ENCODE results near the gene HHAT.

HHAT gene

DNA sequence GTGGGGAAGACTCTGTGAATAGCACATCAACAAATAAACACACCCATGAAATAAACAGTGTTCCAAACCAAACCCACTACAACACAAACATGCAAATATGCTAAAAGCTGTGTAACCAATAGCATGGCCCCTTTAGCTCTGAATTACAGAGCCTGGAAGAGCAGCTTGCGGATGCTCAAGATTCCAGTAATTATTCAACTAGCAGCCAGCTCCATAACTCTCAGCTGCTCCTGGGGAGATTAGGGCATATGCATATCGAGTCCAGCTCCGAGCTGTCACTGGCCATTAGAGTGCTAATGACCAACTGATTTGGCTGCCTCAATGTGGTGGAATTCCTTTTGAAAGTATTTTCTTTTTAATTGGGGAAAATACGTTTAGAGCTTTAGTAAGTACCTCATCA lies 207.1 kb downstream of the HHAT start:
- TF ChIP-seq, protein P1, sequence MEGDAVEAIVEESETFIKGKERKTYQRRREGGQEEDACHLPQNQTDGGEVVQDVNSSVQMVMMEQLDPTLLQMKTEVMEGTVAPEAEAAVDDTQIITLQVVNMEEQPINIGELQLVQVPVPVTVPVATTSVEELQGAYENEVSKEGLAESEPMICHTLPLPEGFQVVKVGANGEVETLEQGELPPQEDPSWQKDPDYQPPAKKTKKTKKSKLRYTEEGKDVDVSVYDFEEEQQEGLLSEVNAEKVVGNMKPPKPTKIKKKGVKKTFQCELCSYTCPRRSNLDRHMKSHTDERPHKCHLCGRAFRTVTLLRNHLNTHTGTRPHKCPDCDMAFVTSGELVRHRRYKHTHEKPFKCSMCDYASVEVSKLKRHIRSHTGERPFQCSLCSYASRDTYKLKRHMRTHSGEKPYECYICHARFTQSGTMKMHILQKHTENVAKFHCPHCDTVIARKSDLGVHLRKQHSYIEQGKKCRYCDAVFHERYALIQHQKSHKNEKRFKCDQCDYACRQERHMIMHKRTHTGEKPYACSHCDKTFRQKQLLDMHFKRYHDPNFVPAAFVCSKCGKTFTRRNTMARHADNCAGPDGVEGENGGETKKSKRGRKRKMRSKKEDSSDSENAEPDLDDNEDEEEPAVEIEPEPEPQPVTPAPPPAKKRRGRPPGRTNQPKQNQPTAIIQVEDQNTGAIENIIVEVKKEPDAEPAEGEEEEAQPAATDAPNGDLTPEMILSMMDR (IDR thresholded peaks at IDR 0.05; ENCODE audit: control insufficient read depth, insufficient read depth, low read depth, low read length, missing control alignments) = no peak
- no peak overlapping the region for H3K4me3 ChIP-seq (ENCODE audit: control insufficient read depth, low read depth, low read length)
- DNase-seq (ENCODE audit: low read depth) = no peak

DNA sequence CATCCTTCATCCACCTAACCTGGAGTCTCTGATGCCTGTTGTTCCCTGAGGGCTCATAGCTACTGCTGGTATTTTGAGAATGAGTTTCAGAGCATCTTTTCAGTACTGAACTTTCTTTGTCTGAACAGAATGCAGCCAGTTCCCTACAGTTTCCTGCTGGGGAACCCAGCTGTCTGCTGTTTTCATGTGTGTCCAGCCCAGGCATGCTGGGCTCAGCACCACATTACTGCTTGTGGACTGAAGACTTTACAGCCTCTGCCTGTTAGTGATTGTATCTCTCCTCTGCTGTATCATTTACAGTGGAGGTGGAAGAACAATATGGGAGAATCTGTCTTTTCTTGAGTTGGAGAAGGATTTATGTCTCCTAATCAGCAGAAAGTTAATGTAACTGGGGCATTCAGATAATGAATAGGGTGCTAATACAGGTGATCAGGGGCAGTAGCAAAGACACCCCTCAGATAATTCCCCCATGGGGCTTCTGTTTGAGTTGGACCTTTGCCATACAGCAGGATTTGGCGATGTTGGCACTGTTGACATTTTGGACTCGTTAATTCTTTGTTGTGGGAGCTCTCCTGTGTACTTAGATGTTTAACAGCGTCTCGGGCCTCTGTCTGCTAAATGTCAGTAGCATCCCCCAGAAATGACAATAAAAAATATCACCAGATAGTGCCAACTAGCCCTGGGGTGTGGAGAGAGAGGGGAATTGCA lies 207.7 kb downstream of the HHAT start:
- TF ChIP-seq, protein P1 (IDR thresholded peaks at IDR 0.05; ENCODE audit: control insufficient read depth, insufficient read depth, low read depth, low read length, missing control alignments) = no peak
- no peak overlapping the region for H3K4me3 ChIP-seq (ENCODE audit: control insufficient read depth, low read depth, low read length)
- no peak for DNase-seq (ENCODE audit: low read depth)

DNA sequence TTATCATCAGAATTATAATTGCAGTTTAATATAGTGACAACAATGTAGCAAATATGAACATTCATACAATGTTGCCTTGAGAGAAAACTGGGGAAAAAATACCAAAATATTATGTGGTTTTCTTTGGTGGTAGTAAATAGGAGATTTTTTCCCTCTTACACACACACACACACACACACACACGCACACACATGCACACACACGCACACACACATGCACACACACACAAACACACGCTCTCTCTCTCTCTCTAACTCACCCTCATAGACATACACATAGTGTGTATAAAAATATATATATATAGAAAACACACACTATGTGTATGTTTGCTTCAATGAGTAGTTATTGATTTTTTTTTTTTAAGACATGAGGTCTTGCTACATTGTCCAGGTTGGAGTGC lies 211.6 kb downstream of the HHAT start:
- DNase-seq (ENCODE audit: low read depth) = no peak
- TF ChIP-seq, protein P1 (IDR thresholded peaks at IDR 0.05; ENCODE audit: control insufficient read depth, insufficient read depth, low read depth, low read length, missing control alignments) = no peak
- H3K4me3 ChIP-seq (ENCODE audit: control insufficient read depth, low read depth, low read length) = no peak overlapping the region

DNA sequence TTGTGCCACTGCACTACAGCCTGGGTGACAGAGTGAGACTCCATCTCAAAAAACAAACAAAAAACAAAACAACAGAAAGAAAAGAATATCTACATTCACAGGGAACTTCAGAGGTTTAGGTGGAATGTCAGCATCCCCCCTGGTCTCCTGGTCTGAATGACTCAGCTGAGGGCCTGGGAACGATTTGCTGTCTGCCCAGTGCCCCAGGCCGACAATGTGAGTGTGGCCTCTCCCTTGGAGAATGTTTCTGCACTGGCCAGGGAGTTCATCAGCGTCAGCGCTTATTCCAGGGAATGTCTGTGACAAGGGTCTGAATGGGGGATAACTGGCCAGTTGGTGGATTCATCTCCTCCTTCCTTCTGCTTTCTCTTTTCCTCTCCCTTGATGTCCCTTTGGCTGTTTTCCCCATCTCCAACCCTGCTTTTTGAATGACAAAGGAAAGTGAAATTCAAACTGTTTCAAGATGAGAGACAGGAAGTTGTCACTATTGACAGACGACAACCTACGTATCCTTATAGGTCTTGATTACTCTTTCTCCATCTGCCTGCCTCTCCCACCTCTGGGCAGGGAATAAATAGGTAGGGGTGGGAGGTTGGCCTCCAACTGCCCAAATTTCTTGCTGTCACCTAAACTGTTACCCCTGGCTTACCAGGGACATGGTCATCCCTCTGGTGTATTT lies 213.1 kb downstream of the HHAT start:
- DNase-seq (ENCODE audit: low read depth) = no peak
- no peak overlapping the region for H3K4me3 ChIP-seq (ENCODE audit: control insufficient read depth, low read depth, low read length)
- TF ChIP-seq, protein P1 (IDR thresholded peaks at IDR 0.05; ENCODE audit: control insufficient read depth, insufficient read depth, low read depth, low read length, missing control alignments) = no peak

DNA sequence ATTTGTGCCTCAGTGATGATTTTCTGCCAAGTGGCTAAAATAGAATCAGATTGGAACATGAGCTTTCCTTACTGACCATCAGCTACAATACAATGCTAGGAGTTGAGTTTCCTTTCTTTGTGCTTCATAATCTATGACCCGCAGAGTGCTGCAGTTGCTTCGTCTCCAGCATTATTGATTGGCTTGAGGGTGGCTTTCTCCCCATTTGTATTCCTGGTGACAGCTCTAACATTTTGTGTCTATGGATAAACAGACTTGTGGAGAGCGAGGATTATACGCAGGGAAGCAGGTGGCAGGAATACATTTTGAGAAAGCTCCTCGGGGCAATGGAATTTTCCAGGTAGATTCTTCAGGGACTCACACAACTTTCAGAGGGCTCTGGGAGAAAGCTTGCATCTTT lies 223.2 kb downstream of the HHAT start:
- no peak for DNase-seq (ENCODE audit: low read depth)
- H3K4me3 ChIP-seq (ENCODE audit: control insufficient read depth, low read depth, low read length) = no peak overlapping the region
- TF ChIP-seq, protein P1 (IDR thresholded peaks at IDR 0.05; ENCODE audit: control insufficient read depth, insufficient read depth, low read depth, low read length, missing control alignments) = no peak

DNA sequence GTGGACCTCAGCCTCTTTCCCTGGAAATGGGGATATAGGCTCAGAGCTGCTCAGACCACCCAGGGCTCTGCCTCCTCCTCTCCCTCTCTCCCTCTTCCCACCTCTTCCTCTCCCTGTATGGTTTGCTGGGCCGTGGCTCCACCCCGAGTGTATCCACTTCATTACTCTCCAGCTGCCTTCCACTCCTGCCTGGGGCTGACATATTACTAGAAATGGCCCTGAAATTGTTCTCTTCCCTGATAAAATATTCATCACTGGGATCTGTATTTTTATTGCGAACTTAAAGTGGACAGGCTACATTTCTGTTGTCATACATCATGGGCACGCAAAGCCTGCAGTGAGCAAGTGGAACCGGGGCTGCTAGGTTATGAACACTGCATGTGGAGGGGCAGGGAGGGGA lies 225.0 kb downstream of the HHAT start:
- TF ChIP-seq, protein P1 (IDR thresholded peaks at IDR 0.05; ENCODE audit: control insufficient read depth, insufficient read depth, low read depth, low read length, missing control alignments) = no peak

More for the DNA sequence above, 225.0 kb downstream of the HHAT start:
- no peak overlapping the region for H3K4me3 ChIP-seq (ENCODE audit: control insufficient read depth, low read depth, low read length)
- no peak for DNase-seq (ENCODE audit: low read depth)

Data from AG09309 (cell line).